ENCODE results near the gene NUP160.
"Not testable (repeated sequence)": the region's sequence is repeated elsewhere in the genome, so short reads cannot be mapped to it uniquely, and the experiment has no call there.

Gene NUP160

GRCh38 chr11:47860536-47860935, 12.4 kb upstream of the NUP160 start:
- DNase-seq = no peak

- DNase-seq = no peak
Measured at GRCh38 chr11:47857892-47858543, 9.9 kb upstream of the NUP160 start.

GRCh38 chr11:47857485-47857884, 9.3 kb upstream of the NUP160 start:
- DNase-seq = no peak

- no peak for DNase-seq
Measured at GRCh38 chr11:47856186-47856585, 8.0 kb upstream of the NUP160 start.

GRCh38 chr11:47854667-47855066, 6.5 kb upstream of the NUP160 start:
- no peak for DNase-seq

GRCh38 chr11:47852053-47852452, 3.9 kb upstream of the NUP160 start:
- no peak for DNase-seq

- peak; percentile 37 for DNase-seq
Measured at GRCh38 chr11:47850337-47850736, 2.2 kb upstream of the NUP160 start.

- DNase-seq = no peak
Measured at GRCh38 chr11:47848700-47849155, 578 bp upstream of the NUP160 start.

- no peak for DNase-seq
Measured at GRCh38 chr11:47847537-47847891, 636 bp downstream of the NUP160 start.

GRCh38 chr11:47846998-47847397, 1.2 kb downstream of the NUP160 start:
- no peak for DNase-seq

GRCh38 chr11:47843361-47844055, 4.6 kb downstream of the NUP160 start:
- no peak for DNase-seq

- DNase-seq = no peak
Measured at GRCh38 chr11:47842749-47843148, 5.4 kb downstream of the NUP160 start.

GRCh38 chr11:47837929-47838328, 10.2 kb downstream of the NUP160 start:
- DNase-seq = no peak

- DNase-seq = no peak
Measured at GRCh38 chr11:47837292-47837691, 10.9 kb downstream of the NUP160 start.

- not testable (repeated sequence) for DNase-seq
Measured at GRCh38 chr11:47830013-47830412, 18.1 kb downstream of the NUP160 start.

GRCh38 chr11:47828284-47828683, 19.9 kb downstream of the NUP160 start:
- DNase-seq = no peak

GRCh38 chr11:47822664-47823063, 25.5 kb downstream of the NUP160 start:
- not testable (repeated sequence) for DNase-seq

GRCh38 chr11:47819743-47820142, 28.4 kb downstream of the NUP160 start:
- no peak for DNase-seq

- no peak for DNase-seq
Measured at GRCh38 chr11:47800759-47801158, 47.4 kb downstream of the NUP160 start.

- DNase-seq = no peak
Measured at GRCh38 chr11:47797633-47798032, 50.5 kb downstream of the NUP160 start.

GRCh38 chr11:47791774-47792430, 56.2 kb downstream of the NUP160 start:
- DNase-seq = no peak

GRCh38 chr11:47790017-47790416, 58.1 kb downstream of the NUP160 start:
- DNase-seq = not testable (repeated sequence)

GRCh38 chr11:47788181-47788580, 60.0 kb downstream of the NUP160 start:
- DNase-seq = no peak

- no peak for DNase-seq
Measured at GRCh38 chr11:47786373-47786772, 61.8 kb downstream of the NUP160 start.
